Epithelial cell of esophagus (primary cell): ENCODE measurements around the gene NLGN1.
A peak's percentile ranks its signal among the peaks of the same experiment; 100 is the strongest.

Experiments
- DNase-seq: peaks from one replicate; pipeline ENCODE4 v3.0.0; 2010; ENCODE audit warnings: low read depth
- H3K4me3 ChIP-seq: 2 replicates; pipeline ENCODE4 v1.5.1; 2011; ENCODE audit warnings: mild to moderate bottlenecking, low read length, control low read depth
- CTCF ChIP-seq: IDR thresholded peaks from 2 replicates; pipeline ENCODE4 v1.5.1; 2011; ENCODE audit warnings: low read depth, mild to moderate bottlenecking, low read length, control low read depth, inconsistent platforms; ENCODE audit not compliant: insufficient read depth; ENCODE audit errors: missing control alignments

NLGN1 gene

GRCh38 chr3:173778251-173778650 is 380.7 kb downstream of the NLGN1 start:
- DNase-seq = no peak
- no peak for TF ChIP-seq CTCF
- no peak overlapping the region for H3K4me3 ChIP-seq

GRCh38 chr3:173780067-173780466 is 382.5 kb downstream of the NLGN1 start:
- no peak for DNase-seq
- no peak for TF ChIP-seq CTCF
- H3K4me3 ChIP-seq = no peak overlapping the region

- TF ChIP-seq CTCF = no peak
- H3K4me3 ChIP-seq = no peak overlapping the region
- no peak for DNase-seq
Observed at GRCh38 chr3:173785004-173785403, 387.5 kb downstream of the NLGN1 start.

GRCh38 chr3:173789530-173790162 is 392.1 kb downstream of the NLGN1 start:
- DNase-seq = peak; percentile 77
- TF ChIP-seq CTCF = no peak
- H3K4me3 ChIP-seq = no peak overlapping the region

GRCh38 chr3:173793963-173794362 is 396.4 kb downstream of the NLGN1 start:
- peak; percentile 64 for DNase-seq
- H3K4me3 ChIP-seq = no peak overlapping the region
- no peak for TF ChIP-seq CTCF

- no peak for DNase-seq
- no peak overlapping the region for H3K4me3 ChIP-seq
- TF ChIP-seq CTCF = no peak
Observed at GRCh38 chr3:173796405-173796804, 398.9 kb downstream of the NLGN1 start.

GRCh38 chr3:173796890-173797289 is 399.3 kb downstream of the NLGN1 start:
- no peak for TF ChIP-seq CTCF
- no peak for DNase-seq
- no peak overlapping the region for H3K4me3 ChIP-seq
